Measurements from ENCODE around the gene RAB39B. TPM values are rescaled to one million over a fixed set of nuclear protein-coding genes. Genes with fewer than 3 reads are reported as not detected.

The RAB39B gene
- total and polyA plus RNA-seq, 8 donors = 1.00 to 3.7 (median 1.2) TPM

DNA sequence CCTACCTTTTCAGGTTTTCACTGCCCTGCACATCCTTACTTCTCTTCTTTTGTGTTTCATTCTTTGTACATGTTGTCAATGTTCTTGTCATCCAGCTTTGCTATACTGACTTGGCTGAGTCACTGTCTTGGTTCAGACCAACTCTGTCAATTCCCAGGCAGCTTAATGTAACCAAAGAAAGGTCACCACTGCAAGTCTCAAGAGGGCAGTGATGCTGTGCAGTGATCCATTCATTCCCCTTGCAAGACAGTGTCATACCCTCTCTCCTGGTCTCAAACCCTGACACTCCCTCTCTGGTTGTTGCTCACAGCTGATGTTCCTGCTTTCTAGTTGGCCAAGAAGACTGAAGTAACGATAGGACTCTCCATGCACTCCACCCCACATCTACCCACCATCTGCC, 17.5 kb downstream of the RAB39B start:
- intact Hi-C loops (cut with DNase I) = no loop called here
- TF ChIP-seq, protein P1, sequence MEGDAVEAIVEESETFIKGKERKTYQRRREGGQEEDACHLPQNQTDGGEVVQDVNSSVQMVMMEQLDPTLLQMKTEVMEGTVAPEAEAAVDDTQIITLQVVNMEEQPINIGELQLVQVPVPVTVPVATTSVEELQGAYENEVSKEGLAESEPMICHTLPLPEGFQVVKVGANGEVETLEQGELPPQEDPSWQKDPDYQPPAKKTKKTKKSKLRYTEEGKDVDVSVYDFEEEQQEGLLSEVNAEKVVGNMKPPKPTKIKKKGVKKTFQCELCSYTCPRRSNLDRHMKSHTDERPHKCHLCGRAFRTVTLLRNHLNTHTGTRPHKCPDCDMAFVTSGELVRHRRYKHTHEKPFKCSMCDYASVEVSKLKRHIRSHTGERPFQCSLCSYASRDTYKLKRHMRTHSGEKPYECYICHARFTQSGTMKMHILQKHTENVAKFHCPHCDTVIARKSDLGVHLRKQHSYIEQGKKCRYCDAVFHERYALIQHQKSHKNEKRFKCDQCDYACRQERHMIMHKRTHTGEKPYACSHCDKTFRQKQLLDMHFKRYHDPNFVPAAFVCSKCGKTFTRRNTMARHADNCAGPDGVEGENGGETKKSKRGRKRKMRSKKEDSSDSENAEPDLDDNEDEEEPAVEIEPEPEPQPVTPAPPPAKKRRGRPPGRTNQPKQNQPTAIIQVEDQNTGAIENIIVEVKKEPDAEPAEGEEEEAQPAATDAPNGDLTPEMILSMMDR (IDR thresholded peaks at IDR 0.05) = no peak
- Histone ChIP-seq H3K4me3 (no peak overlapping the region), H3K4me1 (no peaks in the 10 kb centered on the region), H3K9me3 (no peaks in the 10 kb centered on the region), H3K27me3 (no peaks in the 10 kb centered on the region), H3K36me3 (no peaks in the 10 kb centered on the region), H3K27ac (no peak overlapping the region)
- DNase-seq (no peak), FAIRE-seq (no peak), ATAC-seq (no peak)
- WGBS, 2 donors = 50 to 98% methylated on average over 1 of the region's 1 CpG

DNA sequence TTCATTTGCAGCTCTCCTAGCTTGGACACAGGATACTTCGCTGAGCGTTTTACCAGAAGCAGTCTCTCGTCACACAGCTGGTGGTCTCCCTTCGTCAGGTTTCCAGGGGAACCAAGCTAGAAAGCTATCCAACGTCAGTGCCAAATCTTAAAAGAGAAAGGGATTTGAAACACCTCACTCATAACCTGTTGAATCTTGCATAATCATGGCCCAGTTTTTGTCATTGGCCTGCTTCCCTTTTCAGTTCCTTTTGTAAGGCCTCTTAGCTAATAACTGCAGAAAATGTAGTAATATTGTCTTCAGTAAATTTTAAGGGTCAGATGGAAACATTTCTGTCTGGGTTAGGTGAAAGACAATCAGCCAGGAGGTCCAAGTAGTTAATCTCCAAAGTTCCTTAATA, 22.0 kb downstream of the RAB39B start:
- intact Hi-C loops (cut with DNase I) = no loop called here
- FAIRE-seq (no peak), DNase-seq (no peak), ATAC-seq (no peak)
- Histone ChIP-seq H3K36me3 (no peaks in the 10 kb centered on the region), H3K4me3 (no peak overlapping the region), H3K27ac (no peak overlapping the region), H3K4me1 (no peaks in the 10 kb centered on the region), H3K27me3 (no peaks in the 10 kb centered on the region), H3K9me3 (no peaks in the 10 kb centered on the region)
- WGBS, 2 donors = 66 to 84% methylated on average over 5 of the region's 5 CpGs
- TF ChIP-seq, protein P1 (IDR thresholded peaks at IDR 0.05) = no peak

DNA sequence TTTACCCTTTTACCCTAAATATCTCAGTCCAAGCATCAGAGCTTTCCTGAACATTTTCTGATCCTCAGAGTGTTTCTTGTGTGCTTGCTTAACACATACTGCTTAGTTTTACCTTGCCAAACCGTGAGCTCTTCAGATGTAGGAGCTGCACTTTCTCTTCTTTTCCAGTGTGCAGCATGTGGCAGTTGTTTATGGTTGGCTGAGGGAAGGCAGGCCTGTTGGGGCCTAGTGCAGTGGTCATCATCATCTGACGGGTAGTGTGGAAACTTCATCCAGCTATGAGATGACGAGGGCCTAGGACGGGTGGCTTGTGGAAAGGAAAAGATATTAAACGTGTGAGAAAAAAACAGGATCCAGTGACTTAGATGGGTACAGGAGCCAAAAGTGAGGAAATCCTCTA, 26.6 kb downstream of the RAB39B start:
- intact Hi-C loops (cut with DNase I) = no loop called here

DNA sequence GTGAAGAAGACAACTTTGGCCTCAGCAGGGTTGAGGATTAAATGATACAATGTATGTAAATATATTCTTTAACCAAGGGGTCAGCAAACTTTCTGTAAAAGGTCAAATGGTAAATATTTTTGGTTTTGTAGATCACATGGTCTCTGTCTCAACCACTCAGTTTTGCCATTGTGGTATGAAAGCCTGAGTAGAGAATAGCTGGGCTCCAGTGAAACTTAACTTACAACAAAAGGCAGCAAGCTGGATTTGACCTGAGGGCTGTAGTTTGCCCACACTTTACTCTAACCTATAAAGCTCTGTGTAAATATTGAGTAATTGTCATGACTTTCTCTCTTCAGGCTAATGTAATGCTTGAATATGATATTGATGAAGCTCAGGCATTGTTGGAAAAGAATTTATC, 28.4 kb downstream of the RAB39B start:
- Histone ChIP-seq H3K9me3 (no peaks in the 10 kb centered on the region), H3K36me3 (no peaks in the 10 kb centered on the region), H3K27ac (no peak overlapping the region), H3K4me1 (no peaks in the 10 kb centered on the region), H3K4me3 (no peak overlapping the region), H3K27me3 (no peaks in the 10 kb centered on the region)
- TF ChIP-seq, protein P1 (IDR thresholded peaks at IDR 0.05) = no peak
- no peak for ATAC-seq
- intact Hi-C loops (cut with DNase I) = no loop called here
- no peak for FAIRE-seq
- DNase-seq = no peak

More for the DNA sequence above, 26.6 kb downstream of the RAB39B start:
- H3K27ac ChIP-seq = no peak overlapping the region
- DNase-seq (no peak), ATAC-seq (no peak), FAIRE-seq (no peak)
- H3K27me3 ChIP-seq = no peaks in the 10 kb centered on the region
- no peaks in the 10 kb centered on the region for H3K9me3 ChIP-seq
- 78 to 98% methylated on average over 5 of the region's 5 CpGs for WGBS, 2 donors
- TF ChIP-seq, protein P1 (IDR thresholded peaks at IDR 0.05) = no peak
- H3K4me1 ChIP-seq = no peaks in the 10 kb centered on the region
- H3K36me3 ChIP-seq = no peaks in the 10 kb centered on the region
- H3K4me3 ChIP-seq = no peak overlapping the region

DNA sequence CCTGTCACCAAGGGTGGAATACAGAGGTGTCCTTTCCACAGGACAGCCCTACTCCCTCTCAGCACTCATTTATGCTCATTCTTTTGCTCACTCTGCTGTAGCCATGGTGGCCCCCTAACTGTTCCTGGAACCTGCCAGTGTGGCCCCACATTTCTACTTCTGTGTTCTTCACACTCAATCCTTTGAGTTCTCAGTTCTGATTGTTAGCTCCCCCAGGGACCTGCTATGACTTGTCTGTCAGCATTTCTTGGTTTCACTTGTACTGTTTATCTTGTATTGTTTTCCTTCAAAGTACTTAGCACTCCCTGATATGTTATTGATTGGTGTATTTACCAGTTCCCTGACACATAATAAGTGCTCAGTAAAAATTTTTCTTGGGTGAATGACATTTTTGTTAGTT, 33.1 kb downstream of the RAB39B start:
- Histone ChIP-seq H3K36me3 (peaks cover 0 to 11% (median 0%) of the 10 kb centered on the region in 3 donors), H3K27me3 (no peaks in the 10 kb centered on the region), H3K9me3 (no peaks in the 10 kb centered on the region), H3K27ac (no peak overlapping the region), H3K4me3 (no peak overlapping the region), H3K4me1 (no peaks in the 10 kb centered on the region)
- FAIRE-seq (no peak), ATAC-seq (no peak), DNase-seq (no peak)
- TF ChIP-seq, protein P1 (IDR thresholded peaks at IDR 0.05) = no peak
- intact Hi-C loops (cut with DNase I) = no loop called here
